HG03575 (cell line): Measurements from ENCODE around the gene OTC.

Source experiments
- ATAC-seq: cut with Tn5 transposase; IDR thresholded peaks from one replicate; pipeline ENCODE4 v1.9.1; 2021; ENCODE audit not compliant: unreplicated experiment, insufficient number of reproducible peaks, low FRiP score; ENCODE audit errors: extremely low read depth

The OTC gene

GRCh38 chrX:38352362-38352761, at the start of gene OTC:
Gene OTC (plus strand): TSS chrX:38352604. CDS start chrX:38352697, 93 bp downstream.
- ATAC-seq: no peak

- ATAC-seq: no peak
Observed at GRCh38 chrX:38304010-38304409, 48.4 kb upstream of the OTC start.

GRCh38 chrX:38305971-38306370, 46.4 kb upstream of the OTC start:
- ATAC-seq: no peak

- ATAC-seq: no peak
Observed at GRCh38 chrX:38311743-38312142, 40.7 kb upstream of the OTC start.

GRCh38 chrX:38312436-38312835, 40.0 kb upstream of the OTC start:
- no peak for ATAC-seq

- ATAC-seq: no peak
Observed at GRCh38 chrX:38313190-38313589, 39.2 kb upstream of the OTC start.

- no peak for ATAC-seq
Observed at GRCh38 chrX:38315186-38315585, 37.2 kb upstream of the OTC start.

GRCh38 chrX:38318196-38318595, 34.2 kb upstream of the OTC start:
- ATAC-seq: no peak

GRCh38 chrX:38318606-38319005, 33.8 kb upstream of the OTC start:
- ATAC-seq: no peak

- no peak for ATAC-seq
Observed at GRCh38 chrX:38320819-38321218, 31.6 kb upstream of the OTC start.

- ATAC-seq: no peak
Observed at GRCh38 chrX:38326086-38326485, 26.3 kb upstream of the OTC start.

GRCh38 chrX:38327007-38327774, 25.2 kb upstream of the OTC start, which contains the start of gene RPGR:
Gene RPGR (minus strand): TSS chrX:38327509. CDS start chrX:38327367, 142 bp downstream.
- ATAC-seq: peak; percentile 63

GRCh38 chrX:38327775-38328081, 24.7 kb upstream of the OTC start:
- no peak for ATAC-seq

- ATAC-seq: peak; percentile 51
Observed at GRCh38 chrX:38332505-38332904, 19.9 kb upstream of the OTC start.

- no peak for ATAC-seq
Observed at GRCh38 chrX:38335382-38335781, 17.0 kb upstream of the OTC start.

GRCh38 chrX:38336538-38337240, 15.7 kb upstream of the OTC start:
- no peak for ATAC-seq

- no peak for ATAC-seq
Observed at GRCh38 chrX:38341442-38341841, 11.0 kb upstream of the OTC start.

GRCh38 chrX:38342853-38343778, 9.3 kb upstream of the OTC start:
- no peak for ATAC-seq

GRCh38 chrX:38346150-38346549, 6.3 kb upstream of the OTC start:
- no peak for ATAC-seq

- ATAC-seq: peak; percentile 79
Observed at GRCh38 chrX:38347136-38347535, 5.3 kb upstream of the OTC start.
